Skeletal muscle satellite cell (primary cell): ENCODE data around the gene PTPN12.
"Not testable (repeated sequence)": the region's sequence is repeated elsewhere in the genome, so short reads cannot be mapped to it uniquely, and the experiment has no call there.

Source experiments
- H3K27me3 ChIP-seq: 2 replicates; pipeline ENCODE4 v1.7.0; 2013; ENCODE audit warnings: low read length; ENCODE audit not compliant: control insufficient read depth, insufficient read depth
- H3K36me3 ChIP-seq: 2 replicates; pipeline ENCODE4 v1.7.0; 2013; ENCODE audit warnings: mild to moderate bottlenecking, control low read depth, low read length; ENCODE audit not compliant: insufficient read depth
- H3K4me1 ChIP-seq: 2 replicates; pipeline ENCODE4 v1.7.0; 2013; ENCODE audit warnings: low read length; ENCODE audit not compliant: control insufficient read depth, insufficient read depth
- H3K4me2 ChIP-seq: 2 replicates; pipeline ENCODE4 v1.7.0; 2013; ENCODE audit warnings: mild to moderate bottlenecking, low read length
- H3K4me3 ChIP-seq: 2 replicates; pipeline ENCODE4 v1.7.0; 2013; ENCODE audit warnings: low read length
- H3K9ac ChIP-seq: 2 replicates; pipeline ENCODE4 v1.7.0; 2013; ENCODE audit warnings: mild to moderate bottlenecking, low read depth, low read length, moderate library complexity
- H3K9me3 ChIP-seq: replicated peaks from 2 replicates; pipeline ENCODE4 v1.7.0; 2013; ENCODE audit warnings: mild to moderate bottlenecking, control low read depth, low read length

Gene PTPN12

GRCh38 chr7:77649716-77650349, 112.7 kb downstream of the PTPN12 start:
- peak overlapping the region; percentile 32 for H3K4me2 ChIP-seq
- no peak overlapping the region for H3K4me3 ChIP-seq
- H3K36me3 ChIP-seq, result peaks cover 42% of the 10 kb centered on the region
- no peaks in the 10 kb centered on the region for H3K27me3 ChIP-seq
- no peak overlapping the region for H3K9ac ChIP-seq
- H3K9me3 ChIP-seq, result no peaks in the 10 kb centered on the region
- peaks cover 18% of the 10 kb centered on the region for H3K4me1 ChIP-seq

GRCh38 chr7:77651575-77652162, 114.6 kb downstream of the PTPN12 start:
- Histone ChIP-seq H3K4me1 (peaks cover 18% of the 10 kb centered on the region), H3K9ac (no peak overlapping the region), H3K9me3 (no peaks in the 10 kb centered on the region), H3K27me3 (no peaks in the 10 kb centered on the region), H3K4me2 (no peak overlapping the region), H3K36me3 (peaks cover 45% of the 10 kb centered on the region), H3K4me3 (no peak overlapping the region)

- H3K9ac ChIP-seq, H3K4me2 ChIP-seq, H3K4me3 ChIP-seq, H3K9me3 ChIP-seq, H3K27me3 ChIP-seq: not testable (repeated sequence)
- H3K36me3 ChIP-seq, result peaks cover 52% of the 10 kb centered on the region
- H3K4me1 ChIP-seq, result peaks cover 18% of the 10 kb centered on the region
These were observed 115.7 kb downstream of the PTPN12 start for GRCh38 chr7:77652826-77653225.

- Histone ChIP-seq H3K9me3 (no peaks in the 10 kb centered on the region), H3K4me3 (no peak overlapping the region), H3K27me3 (no peaks in the 10 kb centered on the region), H3K4me1 (peaks cover 18% of the 10 kb centered on the region), H3K36me3 (peaks cover 54% of the 10 kb centered on the region), H3K9ac (no peak overlapping the region), H3K4me2 (no peak overlapping the region)
These were observed 116.5 kb downstream of the PTPN12 start for GRCh38 chr7:77653572-77653971.

- no peaks in the 10 kb centered on the region for H3K9me3 ChIP-seq
- H3K27me3 ChIP-seq, result no peaks in the 10 kb centered on the region
- peaks cover under 1% of the 10 kb centered on the region for H3K4me1 ChIP-seq
- H3K4me2 ChIP-seq, result no peak overlapping the region
- H3K36me3 ChIP-seq, result peaks cover 60% of the 10 kb centered on the region
- no peak overlapping the region for H3K9ac ChIP-seq
- no peak overlapping the region for H3K4me3 ChIP-seq
These were observed 118.3 kb downstream of the PTPN12 start for GRCh38 chr7:77655356-77655755.

GRCh38 chr7:77655836-77656455, 118.9 kb downstream of the PTPN12 start:
- peaks cover 60% of the 10 kb centered on the region for H3K36me3 ChIP-seq
- H3K4me2 ChIP-seq, result no peak overlapping the region
- no peaks in the 10 kb centered on the region for H3K9me3 ChIP-seq
- no peaks in the 10 kb centered on the region for H3K27me3 ChIP-seq
- no peaks in the 10 kb centered on the region for H3K4me1 ChIP-seq
- no peak overlapping the region for H3K4me3 ChIP-seq
- no peak overlapping the region for H3K9ac ChIP-seq

GRCh38 chr7:77657427-77658224, 120.5 kb downstream of the PTPN12 start:
- Histone ChIP-seq H3K9ac (no peak overlapping the region), H3K4me1 (no peaks in the 10 kb centered on the region), H3K4me3 (no peak overlapping the region), H3K36me3 (peaks cover 67% of the 10 kb centered on the region), H3K9me3 (no peaks in the 10 kb centered on the region), H3K27me3 (no peaks in the 10 kb centered on the region), H3K4me2 (no peak overlapping the region)

GRCh38 chr7:77658928-77659327, 121.8 kb downstream of the PTPN12 start:
- Histone ChIP-seq H3K9me3 (no peaks in the 10 kb centered on the region), H3K4me1 (no peaks in the 10 kb centered on the region), H3K27me3 (no peaks in the 10 kb centered on the region), H3K4me2 (no peak overlapping the region), H3K9ac (no peak overlapping the region), H3K36me3 (peaks cover 61% of the 10 kb centered on the region), H3K4me3 (no peak overlapping the region)

GRCh38 chr7:77661816-77662215, 124.7 kb downstream of the PTPN12 start:
- H3K4me3 ChIP-seq, result no peak overlapping the region
- no peaks in the 10 kb centered on the region for H3K27me3 ChIP-seq
- no peaks in the 10 kb centered on the region for H3K9me3 ChIP-seq

GRCh38 chr7:77662869-77663268, 125.8 kb downstream of the PTPN12 start:
- Histone ChIP-seq H3K4me3 (no peak overlapping the region), H3K36me3 (peaks cover 36% of the 10 kb centered on the region), H3K4me2 (no peak overlapping the region), H3K9ac (no peak overlapping the region), H3K27me3 (no peaks in the 10 kb centered on the region), H3K9me3 (no peaks in the 10 kb centered on the region), H3K4me1 (peaks cover 4% of the 10 kb centered on the region)

More at GRCh38 chr7:77661816-77662215, 124.7 kb downstream of the PTPN12 start:
- H3K4me1 ChIP-seq, result no peaks in the 10 kb centered on the region
- peaks cover 46% of the 10 kb centered on the region for H3K36me3 ChIP-seq
- H3K4me2 ChIP-seq, result no peak overlapping the region
- H3K9ac ChIP-seq, result no peak overlapping the region

GRCh38 chr7:77664715-77665114, 127.6 kb downstream of the PTPN12 start:
- Histone ChIP-seq H3K4me3 (no peak overlapping the region), H3K27me3 (no peaks in the 10 kb centered on the region), H3K9ac (no peak overlapping the region), H3K9me3 (no peaks in the 10 kb centered on the region), H3K4me1 (peaks cover 4% of the 10 kb centered on the region), H3K4me2 (no peak overlapping the region), H3K36me3 (peaks cover 34% of the 10 kb centered on the region)
